Activated CD8-positive, alpha-beta memory T cell treated with anti-CD3 and anti-CD28 coated beads, Interleukin-2, amount 50 U/mL, for 1 hour (primary cell): ENCODE measurements around the gene TFPI2.

Experiments
- DNase-seq: peaks from one replicate; pipeline ENCODE4 v3.0.0-alpha.2; 2020; ENCODE audit errors: extremely low read depth

TFPI2 gene

DNA sequence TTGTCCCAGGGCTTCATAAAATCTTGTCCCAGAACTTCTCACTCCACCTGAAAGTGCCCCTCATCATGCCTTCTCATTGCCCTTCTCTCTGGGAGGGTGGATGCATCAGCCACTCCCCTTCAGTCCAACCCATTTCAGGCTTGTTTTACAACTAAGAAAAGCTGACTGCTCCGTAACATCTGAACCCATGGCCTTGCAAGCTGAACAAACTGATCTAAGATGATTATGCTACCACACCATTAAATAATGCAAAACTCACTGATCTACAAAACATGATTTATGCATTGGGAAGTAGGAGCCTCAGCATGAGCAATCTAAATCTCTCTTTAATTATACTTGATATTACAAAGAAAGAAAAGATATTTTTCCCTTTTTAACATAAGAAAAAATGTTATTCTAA is 34.8 kb downstream of the TFPI2 start:
- DNase-seq = no peak

DNA sequence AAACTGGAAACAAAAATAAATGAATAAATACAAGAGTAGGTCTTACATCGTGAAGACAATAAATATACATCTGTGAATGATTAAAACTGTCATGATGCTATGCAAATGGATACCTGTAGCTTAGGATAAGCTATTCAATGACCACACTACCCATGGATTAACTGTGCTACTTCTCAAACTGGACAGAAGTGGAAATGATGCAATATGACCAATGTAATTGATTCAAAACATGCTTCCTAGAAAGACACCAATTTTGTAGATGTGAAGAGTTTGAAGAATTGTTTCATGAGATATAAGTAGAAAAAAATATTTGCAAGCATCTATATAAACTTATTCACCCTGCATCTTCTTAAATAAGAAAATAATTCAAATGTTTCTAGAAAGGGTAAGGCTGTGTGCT is 36.1 kb downstream of the TFPI2 start:
- DNase-seq = no peak

DNA sequence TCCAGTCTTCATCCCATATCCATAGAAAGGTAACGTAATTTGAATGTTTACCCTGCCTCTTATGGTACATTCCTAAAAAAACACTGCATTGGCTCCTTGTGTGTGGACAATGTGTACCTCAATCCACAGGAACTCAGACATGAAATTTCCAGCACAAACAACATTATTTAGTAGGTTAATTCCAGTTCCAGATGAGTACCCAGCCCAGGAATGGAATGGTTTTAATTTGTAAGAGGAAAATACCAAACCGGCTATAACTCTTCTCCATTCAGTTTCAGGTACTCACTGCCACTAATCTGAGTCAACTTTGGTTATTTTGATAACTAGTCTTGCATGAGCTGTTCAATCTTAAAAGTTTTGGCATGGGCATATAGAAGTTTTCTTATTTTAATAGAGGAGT is 39.0 kb downstream of the TFPI2 start:
- DNase-seq = no peak

DNA sequence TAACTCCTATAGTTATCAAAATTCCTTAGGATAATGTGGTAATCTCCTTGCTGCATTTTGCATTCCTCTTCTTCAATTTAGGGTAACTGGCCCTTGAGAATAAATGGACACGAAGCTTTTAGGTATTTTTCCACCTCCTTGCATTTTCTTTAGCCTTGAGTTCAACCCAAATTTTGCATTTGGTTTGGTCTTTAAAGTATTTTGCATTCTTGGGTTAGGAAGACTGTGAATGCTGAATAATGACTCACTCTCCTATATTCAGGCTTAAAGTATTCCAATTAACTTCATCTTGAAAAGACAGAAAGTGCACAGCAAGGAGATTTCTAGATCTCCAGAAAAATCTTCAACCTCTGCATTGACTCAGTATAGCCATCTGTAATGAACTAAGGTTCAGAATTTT is 47.3 kb downstream of the TFPI2 start:
- no peak for DNase-seq

DNA sequence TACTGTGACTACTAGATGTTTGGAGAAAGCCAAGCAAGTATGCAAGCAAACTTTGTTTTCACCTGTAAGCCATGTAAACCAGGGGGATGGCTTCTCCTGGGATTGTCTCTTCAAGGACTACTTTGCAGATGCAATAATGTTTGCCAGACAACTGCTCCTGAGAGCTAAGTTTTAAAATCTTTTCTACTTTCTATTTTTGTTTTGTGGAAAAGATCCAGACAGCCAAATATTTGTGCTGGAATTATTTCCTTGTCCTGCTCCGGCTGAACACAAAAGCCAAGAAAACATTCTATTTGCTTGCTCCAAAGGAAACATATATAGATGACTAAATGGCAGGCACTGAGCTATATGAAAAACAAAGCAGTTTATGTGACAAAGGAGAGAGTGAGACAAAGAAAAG is 51.6 kb downstream of the TFPI2 start:
- no peak for DNase-seq

DNA sequence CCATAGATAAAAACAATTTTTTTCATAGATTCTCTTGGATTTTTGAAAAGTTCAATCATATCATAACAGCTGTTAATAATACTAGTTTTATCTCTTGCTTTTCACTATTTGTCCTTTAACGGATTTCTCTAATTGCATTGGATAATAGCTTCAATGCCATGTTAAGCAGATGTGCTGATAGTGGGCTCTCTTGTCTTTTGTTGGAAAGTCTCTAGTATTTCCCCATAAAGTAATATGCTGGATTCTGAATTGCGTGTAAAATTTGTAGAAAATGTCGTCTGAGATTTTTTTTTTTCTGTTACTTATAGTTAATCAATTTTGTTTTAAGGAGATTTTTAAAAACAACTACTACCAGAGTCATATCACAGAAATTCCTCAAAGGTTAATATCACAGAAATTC is 53.3 kb downstream of the TFPI2 start:
- no peak for DNase-seq

DNA sequence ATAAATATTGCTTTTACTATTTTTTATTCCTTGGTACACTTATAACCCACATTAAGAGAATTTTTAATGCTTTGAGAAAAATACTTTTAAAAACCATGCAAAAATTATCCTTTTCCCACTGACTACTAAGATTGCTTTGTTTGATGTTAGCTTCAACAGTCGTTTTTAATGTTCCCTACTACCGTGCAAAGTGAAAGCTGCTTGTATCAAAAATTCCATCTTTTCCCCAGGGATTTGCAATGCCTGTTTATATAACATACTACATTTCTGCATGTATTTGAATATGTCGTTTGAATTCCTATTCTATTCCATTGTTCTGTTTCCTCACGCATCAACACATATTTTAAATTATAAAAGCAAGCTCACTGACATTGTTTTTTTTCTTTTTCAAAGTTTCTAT is 54.4 kb downstream of the TFPI2 start:
- DNase-seq = no peak

DNA sequence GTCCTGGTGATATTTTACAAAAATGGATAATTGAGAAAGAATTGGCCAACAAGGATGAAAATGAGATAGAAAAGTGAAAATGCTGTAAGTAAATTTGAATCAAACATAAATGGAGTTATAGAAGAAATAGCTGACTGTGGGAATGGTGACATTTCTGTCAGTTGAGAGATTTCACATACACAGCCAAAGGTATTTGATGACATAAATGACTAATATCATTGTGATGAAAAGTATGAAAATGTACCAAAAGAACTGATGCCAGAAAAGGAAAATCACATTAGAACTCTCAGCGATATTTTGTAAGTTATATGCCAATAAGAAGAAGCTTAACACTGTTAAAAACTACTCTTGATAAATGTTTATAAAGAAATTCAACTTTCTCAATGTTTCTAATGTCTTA is 54.9 kb downstream of the TFPI2 start:
- DNase-seq = no peak
